Endometrium (tissue), 2 donors: ENCODE measurements around the gene DSCAM.

Experiments used
- FAIRE-seq: peaks from 2 replicates; lab custom pipeline; 2012; peaks lifted over from hg19 to GRCh38; lab: Jason Lieb, UNC
- donor health status: control.
- donor health status: control.

DSCAM gene

GRCh38 chr21:40176724-40177123 lies 670.2 kb downstream of the DSCAM start:
- FAIRE-seq: no peak

GRCh38 chr21:40173816-40174215 lies 673.1 kb downstream of the DSCAM start:
- no peak for FAIRE-seq

GRCh38 chr21:40169971-40170370 lies 677.0 kb downstream of the DSCAM start:
- FAIRE-seq: no peak

GRCh38 chr21:40166291-40166843 lies 680.6 kb downstream of the DSCAM start:
- no peak for FAIRE-seq

GRCh38 chr21:40165773-40166070 lies 681.2 kb downstream of the DSCAM start:
- FAIRE-seq: no peak

- FAIRE-seq: no peak
These were observed 681.8 kb downstream of the DSCAM start for GRCh38 chr21:40164905-40165772.

GRCh38 chr21:40162075-40162474 lies 684.9 kb downstream of the DSCAM start:
- no peak for FAIRE-seq

GRCh38 chr21:40160911-40161310 lies 686.0 kb downstream of the DSCAM start:
- no peak for FAIRE-seq

- no peak for FAIRE-seq
These were observed 688.6 kb downstream of the DSCAM start for GRCh38 chr21:40158366-40158765.

- no peak for FAIRE-seq
These were observed 691.4 kb downstream of the DSCAM start for GRCh38 chr21:40155563-40155962.

- no peak for FAIRE-seq
These were observed 693.6 kb downstream of the DSCAM start for GRCh38 chr21:40153351-40153750.

GRCh38 chr21:40152476-40152875 lies 694.5 kb downstream of the DSCAM start:
- no peak for FAIRE-seq

GRCh38 chr21:40151611-40152010 lies 695.3 kb downstream of the DSCAM start:
- FAIRE-seq: no peak

GRCh38 chr21:40146216-40146837 lies 700.6 kb downstream of the DSCAM start:
- no peak for FAIRE-seq

- peak; percentile 95 for FAIRE-seq
These were observed 703.0 kb downstream of the DSCAM start for GRCh38 chr21:40143822-40144525.

- no peak for FAIRE-seq
These were observed 705.3 kb downstream of the DSCAM start for GRCh38 chr21:40141621-40142020.

- no peak for FAIRE-seq
These were observed 706.3 kb downstream of the DSCAM start for GRCh38 chr21:40140675-40141074.

GRCh38 chr21:40139636-40140035 lies 707.3 kb downstream of the DSCAM start:
- no peak for FAIRE-seq

- FAIRE-seq: no peak
These were observed 710.4 kb downstream of the DSCAM start for GRCh38 chr21:40136571-40136970.

- FAIRE-seq: no peak
These were observed 712.0 kb downstream of the DSCAM start for GRCh38 chr21:40134731-40135492.

- FAIRE-seq: no peak
These were observed 716.5 kb downstream of the DSCAM start for GRCh38 chr21:40130476-40130875.

- FAIRE-seq: no peak
These were observed 717.1 kb downstream of the DSCAM start for GRCh38 chr21:40129809-40130208.
